Muscle of leg (tissue), 11 donors: ENCODE measurements around the gene CADM1. TPM values are rescaled to one million over a fixed set of nuclear protein-coding genes. Genes with fewer than 3 reads are reported as not detected.

Experiments used
- DNase-seq: peaks from one replicate; pipeline ENCODE4 v3.0.0; 2013
- H3K27ac ChIP-seq: one replicate; pipeline ENCODE4 v1.5.1; 2013; ENCODE audit warnings: mild to moderate bottlenecking, low read length, control low read depth
- H3K27me3 ChIP-seq: one replicate; pipeline ENCODE4 v1.6.1; 2013; ENCODE audit warnings: low read length; ENCODE audit not compliant: control insufficient read depth, insufficient read depth
- H3K36me3 ChIP-seq: one replicate; pipeline ENCODE4 v1.6.1; 2013; ENCODE audit warnings: low read length; ENCODE audit not compliant: control insufficient read depth, insufficient read depth
- H3K4me1 ChIP-seq: one replicate; pipeline ENCODE4 v1.6.1; 2013; ENCODE audit warnings: low read length; ENCODE audit not compliant: control insufficient read depth, insufficient read depth
- H3K4me3 ChIP-seq: one replicate; pipeline ENCODE4 v1.5.1; 2013; ENCODE audit warnings: low read length, control low read depth
- H3K9me3 ChIP-seq: replicated peaks from 2 replicates; pipeline ENCODE4 v1.6.1; 2013; ENCODE audit warnings: low read depth, low read length; ENCODE audit not compliant: control insufficient read depth
- WGBS: methylation state at CpG from one replicate; pipeline ENCODE4 v1.1.5; 2013; ENCODE audit warnings: missing lambda C conversion rate; ENCODE audit not compliant: insufficient coverage; 5-methylcytosine and 5-hydroxymethylcytosine counted together
- polyA plus RNA-seq, 8 donors: library from polyadenylated mRNA; unstranded; fragments of 120-200 nt; gene quantifications; one replicate each; pipeline versions ENCODE4 v1.2.1 to v1.2.3, GENCODE V29; 2013; ENCODE audit warnings: inconsistent platforms in 1 of 8, low replicate concordance in 1 of 8; ENCODE audit not compliant: insufficient read length in 8 of 8, insufficient read depth in 1 of 8
- total RNA-seq: library from RNA; stranded (reverse); fragments of 120-200 nt; gene quantifications from one replicate; pipeline ENCODE4 v1.2.4, GENCODE V29; 2013

CADM1 gene
- total and polyA plus RNA-seq, 9 donors, result 16.8 to 39.6 (median 26.8) TPM

- Histone ChIP-seq H3K4me1 (peaks cover 4% of the 10 kb centered on the region), H3K9me3 (no peaks in the 10 kb centered on the region), H3K27me3 (no peaks in the 10 kb centered on the region), H3K27ac (no peak overlapping the region), H3K4me3 (no peak overlapping the region), H3K36me3 (no peaks in the 10 kb centered on the region)
- no peak for DNase-seq
- WGBS, result no CpG with 5 or more reads among the region's 1 CpG
These were observed 261.2 kb downstream of the CADM1 start for GRCh38 chr11:115242982-115243381.

- H3K4me1 ChIP-seq, result peaks cover 4% of the 10 kb centered on the region
- no peaks in the 10 kb centered on the region for H3K36me3 ChIP-seq
- H3K4me3 ChIP-seq, result no peak overlapping the region
- no peak overlapping the region for H3K27ac ChIP-seq
- H3K27me3 ChIP-seq, result no peaks in the 10 kb centered on the region
- 56% methylated on average over 2 of the region's 4 CpGs for WGBS
- DNase-seq, result no peak
- H3K9me3 ChIP-seq, result no peaks in the 10 kb centered on the region
These were observed 262.3 kb downstream of the CADM1 start for GRCh38 chr11:115241899-115242298.

DNA sequence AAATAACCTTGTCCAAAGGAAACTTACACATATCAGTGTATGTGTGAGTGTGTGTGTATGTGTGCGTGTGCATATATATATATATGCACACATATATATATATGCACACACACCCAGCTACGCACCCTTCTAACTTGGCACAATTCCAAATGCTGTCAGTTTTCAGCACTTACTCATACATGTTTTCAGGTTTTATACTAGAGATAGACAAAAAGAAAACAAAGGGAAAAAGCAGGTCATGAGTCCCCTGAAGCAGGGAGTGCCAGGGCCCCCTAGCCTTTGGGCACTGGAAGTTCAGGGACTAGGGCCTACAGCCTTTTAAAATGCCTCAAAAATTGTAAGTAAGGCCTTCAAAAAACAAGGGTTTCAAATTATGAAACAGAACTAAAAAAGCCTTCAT, 265.4 kb downstream of the CADM1 start:
- no CpG with 5 or more reads among the region's 2 CpGs for WGBS
- DNase-seq, result no peak
- Histone ChIP-seq H3K36me3 (no peaks in the 10 kb centered on the region), H3K27ac (no peak overlapping the region), H3K4me1 (peaks cover 4% of the 10 kb centered on the region), H3K4me3 (no peak overlapping the region), H3K9me3 (no peaks in the 10 kb centered on the region), H3K27me3 (no peaks in the 10 kb centered on the region)

GRCh38 chr11:115238086-115238485, 266.1 kb downstream of the CADM1 start:
- Histone ChIP-seq H3K27me3 (no peaks in the 10 kb centered on the region), H3K27ac (no peak overlapping the region), H3K9me3 (no peaks in the 10 kb centered on the region), H3K4me3 (no peak overlapping the region), H3K36me3 (no peaks in the 10 kb centered on the region), H3K4me1 (peaks cover 4% of the 10 kb centered on the region)
- WGBS, result no CpG with 5 or more reads among the region's 4 CpGs
- no peak for DNase-seq

GRCh38 chr11:115237578-115237977, 266.6 kb downstream of the CADM1 start:
- H3K4me3 ChIP-seq, result no peak overlapping the region
- peaks cover 4% of the 10 kb centered on the region for H3K4me1 ChIP-seq
- H3K9me3 ChIP-seq, result no peaks in the 10 kb centered on the region
- H3K36me3 ChIP-seq, result no peaks in the 10 kb centered on the region
- no peak overlapping the region for H3K27ac ChIP-seq
- H3K27me3 ChIP-seq, result no peaks in the 10 kb centered on the region
- DNase-seq, result no peak
- no CpG with 5 or more reads among the region's 3 CpGs for WGBS

GRCh38 chr11:115234794-115235193, 269.4 kb downstream of the CADM1 start:
- 100% methylated on average over 1 of the region's 4 CpGs for WGBS
- DNase-seq, result no peak
- Histone ChIP-seq H3K9me3 (no peaks in the 10 kb centered on the region), H3K4me3 (no peak overlapping the region), H3K27me3 (no peaks in the 10 kb centered on the region), H3K4me1 (no peaks in the 10 kb centered on the region), H3K36me3 (no peaks in the 10 kb centered on the region), H3K27ac (no peak overlapping the region)

- no CpG with 5 or more reads among the region's 2 CpGs for WGBS
- Histone ChIP-seq H3K27ac (no peak overlapping the region), H3K27me3 (no peaks in the 10 kb centered on the region), H3K9me3 (no peaks in the 10 kb centered on the region), H3K4me1 (peaks cover 2% of the 10 kb centered on the region), H3K4me3 (no peak overlapping the region), H3K36me3 (no peaks in the 10 kb centered on the region)
- DNase-seq, result no peak
These were observed 277.7 kb downstream of the CADM1 start for GRCh38 chr11:115226556-115226955.

GRCh38 chr11:115224551-115224950, 279.7 kb downstream of the CADM1 start:
- H3K4me3 ChIP-seq, result no peak overlapping the region
- H3K27me3 ChIP-seq, result no peaks in the 10 kb centered on the region
- no peak overlapping the region for H3K27ac ChIP-seq
- no peak for DNase-seq
- H3K9me3 ChIP-seq, result no peaks in the 10 kb centered on the region
- no peaks in the 10 kb centered on the region for H3K36me3 ChIP-seq
- 50% methylated on average over 2 of the region's 4 CpGs for WGBS
- peaks cover 2% of the 10 kb centered on the region for H3K4me1 ChIP-seq

DNA sequence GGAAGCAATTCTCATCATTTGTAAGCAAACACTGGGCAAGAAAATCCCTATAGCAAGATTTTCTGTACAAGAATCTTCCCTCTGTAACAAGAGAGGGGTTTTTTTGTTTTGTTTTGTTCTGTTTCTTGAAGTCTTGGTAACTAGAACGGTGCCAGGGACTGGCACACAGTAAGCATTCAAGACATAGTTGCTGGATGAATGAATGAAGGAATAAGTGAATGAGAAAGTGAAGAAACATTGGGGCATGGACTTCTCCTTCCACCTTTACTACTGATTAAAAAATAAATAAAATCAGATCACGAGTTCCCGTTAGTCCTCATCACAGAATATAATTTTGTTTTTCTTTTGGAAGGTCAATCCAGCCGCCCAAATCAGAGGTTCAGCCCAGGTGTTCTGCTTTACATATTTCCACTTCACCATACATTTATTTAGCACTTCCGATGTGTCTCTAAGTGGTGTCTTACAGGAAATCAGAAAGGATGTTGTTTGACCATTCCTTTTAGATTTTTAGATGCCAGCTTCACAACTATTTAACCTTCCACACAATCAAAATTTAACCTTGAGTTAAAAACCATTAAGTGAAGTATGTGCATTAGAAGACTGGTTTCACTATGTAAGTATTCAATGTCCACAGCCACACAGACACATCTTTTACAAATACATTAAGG, 281.2 kb downstream of the CADM1 start:
- no peak for DNase-seq
- Histone ChIP-seq H3K36me3 (no peaks in the 10 kb centered on the region), H3K27ac (no peak overlapping the region), H3K27me3 (no peaks in the 10 kb centered on the region), H3K9me3 (no peaks in the 10 kb centered on the region), H3K4me1 (peaks cover 2% of the 10 kb centered on the region), H3K4me3 (no peak overlapping the region)
- no CpG with 5 or more reads among the region's 5 CpGs for WGBS

- H3K36me3 ChIP-seq, result no peaks in the 10 kb centered on the region
- DNase-seq, result no peak
- H3K27ac ChIP-seq, result no peak overlapping the region
- no peak overlapping the region for H3K4me3 ChIP-seq
- WGBS, result 30% methylated on average over 2 of the region's 5 CpGs
- no peaks in the 10 kb centered on the region for H3K27me3 ChIP-seq
- H3K4me1 ChIP-seq, result peaks cover 2% of the 10 kb centered on the region
- no peaks in the 10 kb centered on the region for H3K9me3 ChIP-seq
These were observed 281.9 kb downstream of the CADM1 start for GRCh38 chr11:115222218-115222862.
